Neural cell (in vitro differentiated cells): Measurements from ENCODE around the gene C10orf90. TPM values are rescaled to one million over a fixed set of nuclear protein-coding genes. Genes with fewer than 3 reads are reported as not detected.

Experiments used
- H2AFZ ChIP-seq: fragments of 200-600, 300-800 bp; sonication (generic), shearing (Covaris generic); 2 replicates; pipeline ENCODE4 v1.6.0; 2014; ENCODE audit warnings: low read depth, mild to moderate bottlenecking, antibody characterized with exemption, low read length, moderate library complexity
- H3F3A ChIP-seq: fragments of 200-600 bp; shearing (Covaris generic); 2 replicates; pipeline ENCODE4 v1.6.1; 2016; ENCODE audit warnings: mild to moderate bottlenecking, moderate library complexity, mixed read lengths, antibody characterized with exemption, low read length; ENCODE audit not compliant: insufficient read depth, poor library complexity, severe bottlenecking
- H3K27ac ChIP-seq: fragments of 200-600, 300-800 bp; sonication (generic), shearing (Covaris generic); 2 replicates; pipeline ENCODE4 v1.5.1; 2014; ENCODE audit warnings: mild to moderate bottlenecking, low read length, moderate library complexity
- H3K27me3 ChIP-seq: fragments of 300-800, 200-600 bp; sonication (generic), shearing (Covaris generic); 2 replicates; pipeline ENCODE4 v1.6.0; 2014; ENCODE audit warnings: mild to moderate bottlenecking, low read depth, low read length, moderate library complexity; ENCODE audit not compliant: insufficient read depth
- H3K36me3 ChIP-seq: fragments of 300-800, 200-600 bp; sonication (generic), shearing (Covaris generic); 2 replicates; pipeline ENCODE4 v1.5.1; 2014; ENCODE audit warnings: mild to moderate bottlenecking, antibody characterized with exemption, low read length, moderate library complexity; ENCODE audit not compliant: insufficient read depth
- H3K4me2 ChIP-seq: fragments of 300-800, 200-600 bp; sonication (generic), shearing (Covaris generic); 2 replicates; pipeline ENCODE4 v1.6.0; 2014; ENCODE audit warnings: mild to moderate bottlenecking, low read length
- H3K4me3 ChIP-seq: fragments of 300-800, 200-600 bp; sonication (generic), shearing (Covaris generic); 2 replicates; pipeline ENCODE4 v1.5.1; 2014; ENCODE audit warnings: mild to moderate bottlenecking, low read length, moderate library complexity
- H3K79me2 ChIP-seq: fragments of 200-600 bp; shearing (Covaris generic); replicated peaks from 2 replicates; pipeline ENCODE4 v1.6.0; 2014; ENCODE audit warnings: mild to moderate bottlenecking, low read length, moderate library complexity; ENCODE audit not compliant: insufficient read depth
- H3K9ac ChIP-seq: fragments of 300-800, 200-600 bp; sonication (generic), shearing (Covaris generic); 2 replicates; pipeline ENCODE4 v1.6.1; 2016; ENCODE audit warnings: mild to moderate bottlenecking, low read length, mixed read lengths
- H3K9me2 ChIP-seq: fragments of 200-600 bp; shearing (Covaris generic); 2 replicates; pipeline ENCODE4 v1.6.1; 2016; ENCODE audit warnings: mild to moderate bottlenecking, low read length, mixed read lengths; ENCODE audit not compliant: insufficient read depth
- H3K9me3 ChIP-seq: fragments of 200-600, 300-800 bp; sonication (generic), shearing (Covaris generic); 2 replicates; pipeline ENCODE4 v1.6.1; 2016; ENCODE audit warnings: mild to moderate bottlenecking, mixed run types, low read length, moderate library complexity, mixed read lengths
- H4K20me1 ChIP-seq: fragments of 200-600 bp; shearing (Covaris generic); 2 replicates; pipeline ENCODE4 v1.6.1; 2016; ENCODE audit warnings: mild to moderate bottlenecking, mixed run types; ENCODE audit not compliant: insufficient read depth
- EP300 ChIP-seq: fragments of 450-650 bp; conservative IDR thresholded peaks from 2 replicates; pipeline ENCODE4 v1.6.1; 2014; ENCODE audit warnings: antibody characterized with exemption, mild to moderate bottlenecking, moderate library complexity; ENCODE audit not compliant: poor library complexity, severe bottlenecking
- EZH2 ChIP-seq: fragments of 200-600, 300-800 bp; shearing (Covaris generic), sonication (generic); IDR thresholded peaks from 2 replicates; pipeline ENCODE4 v1.6.1; 2014; ENCODE audit warnings: antibody characterized with exemption, low read length, borderline replicate concordance, mild to moderate bottlenecking; ENCODE audit not compliant: insufficient read depth, poor library complexity, severe bottlenecking
- MXI1 ChIP-seq: fragments of 450-650 bp; conservative IDR thresholded peaks from 2 replicates; pipeline ENCODE4 v1.6.1; 2014; ENCODE audit warnings: antibody characterized with exemption, mild to moderate bottlenecking; ENCODE audit not compliant: poor library complexity, severe bottlenecking
- POLR2AphosphoS5 ChIP-seq: IDR thresholded peaks from 2 replicates; pipeline ENCODE4 v1.6.1; 2012
- RAD21 ChIP-seq: fragments of 450-650 bp; conservative IDR thresholded peaks from 2 replicates; pipeline ENCODE4 v1.6.1; 2014; ENCODE audit warnings: antibody characterized with exemption, mild to moderate bottlenecking, moderate library complexity
- SMC3 ChIP-seq: fragments of 450-650 bp; conservative IDR thresholded peaks from 2 replicates; pipeline ENCODE4 v1.6.1; 2014; ENCODE audit warnings: antibody characterized with exemption, mild to moderate bottlenecking, moderate library complexity; ENCODE audit not compliant: poor library complexity
- TAF1 ChIP-seq: IDR thresholded peaks from 2 replicates; pipeline ENCODE4 v1.6.1; 2012; ENCODE audit warnings: low read depth
- polyA minus RNA-seq: library from RNA; depleted of rRNA, polyadenylated mRNA; stranded (reverse); fragments of >200 nt; gene quantifications from 2 replicates; pipeline ENCODE4 v1.2.3, GENCODE V29; 2014
- polyA plus RNA-seq: library from polyadenylated mRNA; depleted of rRNA; stranded (reverse); fragments of >200 nt; gene quantifications from 2 replicates; pipeline ENCODE4 v1.2.3, GENCODE V29; 2014
- TF ChIP-seq, protein P1 (sequence below): fragments of 450-650 bp; IDR thresholded peaks from 2 replicates; pipeline ENCODE4 v1.5.1; 2014; ENCODE audit warnings: antibody characterized with exemption, mild to moderate bottlenecking, moderate library complexity; ENCODE audit not compliant: poor library complexity, severe bottlenecking

The C10orf90 gene, protein sequence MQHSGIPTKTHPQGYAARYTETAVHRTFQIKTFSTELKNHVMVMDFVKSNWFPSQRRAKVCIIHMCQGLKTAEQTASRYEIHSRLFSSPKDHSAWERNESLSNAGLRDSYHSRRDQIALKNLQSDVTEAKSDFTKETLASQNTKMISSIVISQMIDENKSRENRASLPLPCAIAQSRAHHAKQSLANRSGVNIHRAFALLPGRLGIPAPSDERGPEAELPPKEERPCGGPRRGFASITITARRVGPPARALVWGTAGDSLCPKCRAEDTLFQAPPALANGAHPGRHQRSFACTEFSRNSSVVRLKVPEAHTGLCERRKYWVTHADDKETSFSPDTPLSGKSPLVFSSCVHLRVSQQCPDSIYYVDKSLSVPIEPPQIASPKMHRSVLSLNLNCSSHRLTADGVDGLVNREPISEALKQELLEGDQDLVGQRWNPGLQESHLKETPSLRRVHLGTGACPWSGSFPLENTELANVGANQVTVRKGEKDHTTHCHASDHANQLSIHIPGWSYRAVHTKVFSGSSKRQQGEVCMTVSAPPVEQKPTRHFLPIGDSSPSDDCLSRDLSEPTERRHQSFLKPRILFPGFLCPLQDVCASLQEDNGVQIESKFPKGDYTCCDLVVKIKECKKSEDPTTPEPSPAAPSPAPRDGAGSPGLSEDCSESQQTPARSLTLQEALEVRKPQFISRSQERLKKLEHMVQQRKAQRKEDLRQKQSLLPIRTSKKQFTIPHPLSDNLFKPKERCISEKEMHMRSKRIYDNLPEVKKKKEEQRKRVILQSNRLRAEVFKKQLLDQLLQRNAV
- polyA plus RNA-seq, result not detected in 2 replicates
- not detected in 2 replicates for polyA minus RNA-seq

DNA sequence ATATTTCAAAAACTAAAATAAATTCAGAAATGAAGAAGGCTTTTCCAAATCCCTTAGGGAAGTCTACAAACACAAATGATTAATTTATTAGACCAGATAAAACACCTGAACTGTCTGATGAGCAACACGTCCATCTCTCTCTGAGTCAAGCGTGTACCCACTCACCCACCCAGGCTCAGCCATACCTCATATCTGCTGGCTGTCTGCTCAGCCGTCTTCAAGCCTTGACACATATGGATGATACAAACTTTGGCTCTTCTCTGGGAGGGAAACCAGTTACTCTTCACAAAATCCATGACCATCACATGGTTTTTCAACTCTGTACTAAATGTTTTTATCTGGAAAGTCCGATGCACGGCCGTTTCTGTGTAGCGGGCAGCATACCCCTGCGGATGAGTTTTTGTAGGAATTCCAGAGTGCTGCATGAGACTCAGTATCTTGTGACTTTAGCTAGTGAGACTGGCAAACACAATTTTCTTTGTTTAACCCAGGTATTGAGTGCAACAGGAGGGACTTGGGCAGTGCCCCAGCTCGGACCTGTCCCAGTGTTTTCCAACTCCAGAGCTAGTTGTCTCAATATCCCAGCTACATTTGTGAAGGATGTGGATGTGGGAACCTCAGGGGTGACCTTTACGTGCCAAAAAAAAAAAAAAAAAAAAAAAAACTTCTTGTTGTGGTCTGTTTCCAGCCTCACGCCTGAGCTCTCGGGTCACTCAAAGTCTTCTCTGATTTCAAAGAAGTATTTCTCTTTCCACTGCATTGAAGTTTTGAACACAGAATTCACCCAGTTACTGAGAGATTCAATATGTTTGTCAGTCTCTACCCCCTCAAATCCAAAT is at the start of gene C10orf90:
Gene C10orf90, minus strand, starts transcription at position 638 of the 839 bp plus-strand sequence. Its CDS starts 213 bp downstream, at position 425.
- no peak for TF ChIP-seq SMC3
- TF ChIP-seq MXI1, result no peak

DNA sequence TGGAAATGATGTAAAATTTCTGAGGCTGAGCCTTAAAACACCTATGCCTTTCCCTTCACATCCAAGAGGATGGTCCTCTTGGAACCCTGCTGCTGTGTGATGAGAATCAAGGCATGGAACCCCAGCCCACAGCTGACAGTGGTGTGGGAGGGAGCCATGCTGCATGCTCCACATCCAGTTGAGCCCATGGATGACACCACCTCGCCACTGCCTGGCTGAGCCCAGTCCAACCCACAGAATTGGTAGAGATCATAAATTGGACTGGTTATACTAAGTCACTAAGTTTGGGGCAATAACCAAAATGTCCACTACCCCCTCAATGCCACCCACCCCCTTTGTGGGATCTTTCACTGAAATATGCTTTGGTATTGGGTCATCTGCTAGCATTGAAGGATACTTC is 45.9 kb upstream of the C10orf90 start:
- no peaks in the 10 kb centered on the region for H3K9me3 ChIP-seq
- H3K4me2 ChIP-seq, result no peak overlapping the region
- H3K9ac ChIP-seq, result no peak overlapping the region
- H3K36me3 ChIP-seq, result no peaks in the 10 kb centered on the region
- H3K27me3 ChIP-seq, result no peaks in the 10 kb centered on the region
- no peak overlapping the region for H3K27ac ChIP-seq
- H3K4me3 ChIP-seq, result no peak overlapping the region
- no peaks in the 10 kb centered on the region for H3K9me2 ChIP-seq
- no peaks in the 10 kb centered on the region for H3K79me2 ChIP-seq
- no peaks in the 10 kb centered on the region for H4K20me1 ChIP-seq
- H2AFZ ChIP-seq, result no peak overlapping the region
- H3F3A ChIP-seq, result no peaks in the 10 kb centered on the region
- TF ChIP-seq EP300 (no peak), EZH2 (no peak), POLR2AphosphoS5 (no peak), TAF1 (no peak)

More for the DNA sequence above, at the start of gene C10orf90:
- no peak within 1 kb of the TSS for H3K4me3 ChIP-seq
- H4K20me1 ChIP-seq, result no peaks in the 10 kb centered on the region
- no peaks in the 10 kb centered on the region for H3K36me3 ChIP-seq
- H3K27ac ChIP-seq, result no peak within 1 kb of the TSS
- no peak within 1 kb of the TSS for H3K9ac ChIP-seq
- H3K79me2 ChIP-seq, result no peaks in the 10 kb centered on the region
- H3K9me3 ChIP-seq, result no peaks in the 10 kb centered on the region
- no peak within 1 kb of the TSS for H3K4me2 ChIP-seq
- H3F3A ChIP-seq, result no peaks in the 10 kb centered on the region
- H3K27me3 ChIP-seq, result no peaks in the 10 kb centered on the region
- no peak within 1 kb of the TSS for H2AFZ ChIP-seq
- no peaks in the 10 kb centered on the region for H3K9me2 ChIP-seq

DNA sequence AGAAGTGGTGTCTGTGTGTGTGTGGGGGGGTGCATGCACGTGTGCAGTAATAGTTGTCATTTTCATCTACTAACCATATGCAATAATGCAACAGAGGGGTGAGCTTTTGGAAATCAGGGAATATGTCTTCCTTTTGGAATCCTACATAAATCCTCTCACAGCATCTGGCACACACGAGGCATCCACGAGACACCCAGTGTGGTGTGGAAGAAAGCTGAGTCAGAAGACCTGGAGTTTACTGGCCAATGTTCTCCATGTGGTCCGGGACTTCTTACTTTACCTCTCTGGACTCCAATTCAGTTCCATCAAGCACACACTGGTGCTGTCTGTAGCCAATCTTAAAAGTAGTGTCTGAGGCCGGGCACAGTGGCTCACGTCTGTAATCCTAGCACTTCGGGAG is 43.1 kb upstream of the C10orf90 start:
- H3K9me3 ChIP-seq, result no peaks in the 10 kb centered on the region
- no peak overlapping the region for H2AFZ ChIP-seq
- no peak overlapping the region for H3K9ac ChIP-seq
- no peak overlapping the region for H3K4me3 ChIP-seq
- TF ChIP-seq MXI1 (no peak), POLR2AphosphoS5 (no peak), TAF1 (no peak), RAD21 (no peak), EP300 (no peak)
- TF ChIP-seq, protein P1, sequence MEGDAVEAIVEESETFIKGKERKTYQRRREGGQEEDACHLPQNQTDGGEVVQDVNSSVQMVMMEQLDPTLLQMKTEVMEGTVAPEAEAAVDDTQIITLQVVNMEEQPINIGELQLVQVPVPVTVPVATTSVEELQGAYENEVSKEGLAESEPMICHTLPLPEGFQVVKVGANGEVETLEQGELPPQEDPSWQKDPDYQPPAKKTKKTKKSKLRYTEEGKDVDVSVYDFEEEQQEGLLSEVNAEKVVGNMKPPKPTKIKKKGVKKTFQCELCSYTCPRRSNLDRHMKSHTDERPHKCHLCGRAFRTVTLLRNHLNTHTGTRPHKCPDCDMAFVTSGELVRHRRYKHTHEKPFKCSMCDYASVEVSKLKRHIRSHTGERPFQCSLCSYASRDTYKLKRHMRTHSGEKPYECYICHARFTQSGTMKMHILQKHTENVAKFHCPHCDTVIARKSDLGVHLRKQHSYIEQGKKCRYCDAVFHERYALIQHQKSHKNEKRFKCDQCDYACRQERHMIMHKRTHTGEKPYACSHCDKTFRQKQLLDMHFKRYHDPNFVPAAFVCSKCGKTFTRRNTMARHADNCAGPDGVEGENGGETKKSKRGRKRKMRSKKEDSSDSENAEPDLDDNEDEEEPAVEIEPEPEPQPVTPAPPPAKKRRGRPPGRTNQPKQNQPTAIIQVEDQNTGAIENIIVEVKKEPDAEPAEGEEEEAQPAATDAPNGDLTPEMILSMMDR, result no peak
- H3K4me2 ChIP-seq, result no peak overlapping the region
- H3K27ac ChIP-seq, result no peak overlapping the region
- H3K36me3 ChIP-seq, result no peaks in the 10 kb centered on the region
- no peaks in the 10 kb centered on the region for H3K27me3 ChIP-seq
- H3K79me2 ChIP-seq, result no peaks in the 10 kb centered on the region
- no peaks in the 10 kb centered on the region for H3F3A ChIP-seq
- H3K9me2 ChIP-seq, result no peaks in the 10 kb centered on the region
- H4K20me1 ChIP-seq, result no peaks in the 10 kb centered on the region
